Stimulated activated CD4-positive, alpha-beta T cell treated with anti-CD3 and anti-CD28 coated beads, Interleukin-4, amount 100 ng/mL, for 24 hours (primary cell): ENCODE data around the gene LCP1.
"Not testable (repeated sequence)": the region's sequence is repeated elsewhere in the genome, so short reads cannot be mapped to it uniquely, and the experiment has no call there.

ENCODE experiments used
- DNase-seq: peaks from one replicate; pipeline ENCODE4 v3.0.0-alpha.2; 2020

LCP1 gene

DNA sequence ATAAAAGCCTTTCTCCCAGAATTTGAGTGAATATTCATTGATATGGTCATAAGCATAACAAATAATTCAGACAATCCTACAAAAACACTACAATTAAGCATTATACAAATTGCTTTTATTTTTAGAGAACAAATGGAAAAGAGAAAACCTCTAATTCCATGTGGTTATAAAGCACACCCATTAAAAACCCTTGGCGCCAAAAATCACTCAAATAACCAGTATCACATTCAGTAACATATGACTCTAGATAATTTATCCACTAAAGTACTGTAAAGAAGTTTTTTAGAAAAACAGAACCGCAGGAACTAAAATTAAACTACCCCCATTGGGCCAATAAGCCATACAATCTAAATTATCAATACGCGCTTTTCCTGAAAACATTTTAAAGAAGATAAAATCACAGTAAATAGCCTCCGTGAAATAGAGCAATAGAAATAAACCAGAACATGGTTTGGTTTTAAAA, 569 bp downstream of the LCP1 start:
- no peak for DNase-seq

DNA sequence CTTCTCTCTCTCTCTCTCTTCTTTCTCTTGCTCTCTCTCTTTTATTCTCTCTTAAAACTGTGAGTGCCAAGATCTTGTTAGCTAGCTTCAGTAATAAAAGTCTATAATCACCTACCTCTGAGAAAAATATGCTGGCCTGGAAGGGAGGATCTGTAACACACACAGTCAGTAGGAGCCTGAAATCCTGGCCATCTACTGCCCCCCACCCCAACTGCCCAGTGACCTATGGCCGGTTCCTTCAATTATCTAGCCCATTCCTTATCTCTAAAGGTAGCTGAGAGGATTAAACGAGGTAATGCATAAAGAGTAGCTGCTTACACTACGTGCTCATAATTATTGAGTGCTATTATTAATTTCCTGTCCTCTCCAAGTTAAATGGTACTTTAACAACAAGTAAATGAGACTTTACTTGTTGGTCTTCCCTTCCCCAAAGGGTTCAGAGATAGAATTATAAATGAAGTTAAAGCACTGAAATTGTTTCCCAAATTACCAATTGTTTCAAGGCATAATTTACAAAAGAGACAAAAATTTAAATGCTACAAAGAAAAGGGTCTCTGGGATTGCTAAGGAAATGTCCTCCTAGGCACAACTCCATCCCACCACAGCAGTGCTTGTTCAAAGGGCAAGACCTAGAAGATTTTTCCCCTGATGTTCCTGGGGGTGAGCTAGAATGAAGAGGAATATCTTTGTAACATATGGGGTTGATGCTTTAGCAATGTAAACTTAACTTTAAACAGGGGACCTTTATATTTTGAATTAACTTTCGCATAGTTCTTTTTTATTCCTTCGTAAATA, 1.8 kb downstream of the LCP1 start:
- no peak for DNase-seq

DNA sequence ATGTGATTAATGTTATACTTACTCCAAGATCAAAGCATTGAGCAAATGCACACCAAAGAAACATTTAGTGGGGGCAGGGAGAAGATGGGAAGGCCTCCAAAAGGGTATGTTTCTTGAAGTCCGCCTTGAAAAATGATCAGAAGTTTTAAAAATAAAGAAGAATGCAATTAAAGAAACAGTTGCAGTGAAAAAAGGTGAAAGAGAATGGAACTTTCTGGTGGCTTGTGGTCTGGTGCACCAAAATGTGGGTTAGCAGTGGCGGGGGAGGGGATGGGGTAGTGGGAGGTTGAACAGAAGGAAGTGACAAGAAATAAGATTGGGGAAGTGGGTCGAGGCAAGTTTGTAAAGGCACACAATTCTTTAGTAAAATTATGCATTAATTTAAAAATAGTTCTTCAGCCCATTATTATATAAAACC, 2.5 kb downstream of the LCP1 start:
- DNase-seq = peak; percentile 79

DNA sequence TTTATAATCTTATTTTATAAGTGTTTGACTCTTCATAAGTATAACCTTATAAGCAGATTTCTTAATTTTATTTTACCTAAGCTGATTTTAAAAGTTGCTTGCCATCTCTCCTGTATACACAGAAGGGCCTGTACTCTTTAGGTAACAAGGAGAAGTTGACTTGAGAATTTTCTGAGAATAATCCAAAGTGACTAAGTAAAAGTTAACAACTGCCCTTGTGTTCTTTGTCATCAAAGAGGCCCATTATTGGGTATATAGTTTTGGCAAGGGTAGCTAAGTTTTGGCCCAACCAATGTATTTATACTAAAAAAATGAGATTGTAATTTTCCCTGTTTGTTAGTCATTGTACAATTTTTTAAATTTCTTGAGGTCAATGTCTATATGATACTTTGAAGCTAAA, 3.2 kb downstream of the LCP1 start:
- DNase-seq = no peak

DNA sequence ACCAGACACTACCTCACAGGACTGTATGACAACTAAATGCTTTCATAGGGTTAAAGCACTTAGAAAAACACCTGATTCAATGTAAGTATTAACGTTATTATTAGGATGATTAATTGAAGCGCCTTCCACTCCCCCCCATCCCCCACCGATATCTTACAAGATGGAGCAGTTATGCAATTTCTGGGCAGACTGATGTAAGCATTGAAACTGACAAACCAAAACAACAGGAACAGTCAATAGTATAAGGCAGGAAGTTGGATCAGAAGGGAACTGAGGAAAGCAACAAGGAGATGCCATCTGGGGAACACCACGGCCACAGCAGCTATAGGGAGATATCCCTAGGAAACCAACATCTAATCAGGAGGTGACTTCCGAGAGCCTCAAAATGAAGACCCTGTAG, 3.8 kb downstream of the LCP1 start:
- DNase-seq = no peak

DNA sequence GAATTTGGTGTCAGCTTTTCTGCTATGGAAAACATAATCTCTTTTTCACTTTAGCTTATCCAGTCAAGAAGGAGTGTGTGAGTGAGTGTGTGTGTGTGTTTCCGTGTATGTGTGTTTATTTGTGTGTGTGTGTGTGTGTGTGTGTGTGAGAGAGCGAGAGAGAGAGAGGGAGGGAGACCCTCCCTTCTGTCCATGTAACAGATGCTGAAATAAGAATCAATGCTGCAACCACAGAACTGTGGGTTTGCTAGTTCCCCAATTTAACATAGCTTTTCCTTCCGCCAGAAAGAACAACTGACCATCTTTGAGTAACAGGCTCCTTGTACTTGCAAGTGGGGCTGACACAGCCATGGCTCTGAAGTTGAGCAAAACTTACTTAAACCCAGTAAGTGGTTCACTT, 5.2 kb downstream of the LCP1 start:
- DNase-seq = no peak

DNA sequence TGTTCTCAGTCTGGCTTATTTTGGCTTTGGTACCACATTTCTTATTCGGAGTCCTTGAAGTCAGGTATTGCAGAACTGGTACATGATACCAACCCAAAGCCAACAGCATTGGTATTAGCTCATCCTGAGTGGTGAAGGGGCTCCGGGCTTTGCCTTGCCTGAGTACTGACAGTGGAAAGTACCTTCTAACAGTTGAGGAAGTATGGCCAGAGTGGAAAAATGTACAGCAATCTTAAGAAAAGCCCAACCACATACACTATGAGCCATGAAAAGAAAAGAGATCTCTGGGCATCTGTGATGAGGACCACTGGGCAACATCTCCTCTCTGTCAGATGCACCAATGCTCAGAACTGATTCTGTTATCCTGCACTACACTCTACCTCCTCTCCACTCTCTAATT, 8.3 kb downstream of the LCP1 start:
- DNase-seq = peak; percentile 47

DNA sequence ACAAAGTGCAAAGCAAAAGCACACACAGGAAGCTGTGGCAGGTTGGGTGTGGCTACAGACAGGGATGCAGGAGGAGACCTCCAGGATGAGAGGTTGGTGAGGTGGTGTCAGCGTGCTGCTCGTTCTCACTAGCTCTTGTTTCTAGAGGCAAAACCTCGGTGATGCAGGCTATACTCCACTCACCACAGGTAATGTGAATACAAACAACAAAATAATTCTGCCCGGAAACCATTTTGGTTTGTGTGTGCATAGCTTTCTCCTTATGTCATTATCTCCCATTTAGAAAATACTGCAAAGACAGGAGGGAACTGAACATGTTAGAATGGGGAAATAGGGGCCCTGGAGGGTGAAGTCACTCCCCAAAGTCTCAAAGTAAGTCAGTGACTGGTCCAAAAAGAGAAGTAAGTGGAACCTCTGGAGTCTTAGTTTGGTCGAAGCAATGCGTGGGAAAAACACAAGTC, 9.4 kb downstream of the LCP1 start:
- DNase-seq = peak; percentile 42

DNA sequence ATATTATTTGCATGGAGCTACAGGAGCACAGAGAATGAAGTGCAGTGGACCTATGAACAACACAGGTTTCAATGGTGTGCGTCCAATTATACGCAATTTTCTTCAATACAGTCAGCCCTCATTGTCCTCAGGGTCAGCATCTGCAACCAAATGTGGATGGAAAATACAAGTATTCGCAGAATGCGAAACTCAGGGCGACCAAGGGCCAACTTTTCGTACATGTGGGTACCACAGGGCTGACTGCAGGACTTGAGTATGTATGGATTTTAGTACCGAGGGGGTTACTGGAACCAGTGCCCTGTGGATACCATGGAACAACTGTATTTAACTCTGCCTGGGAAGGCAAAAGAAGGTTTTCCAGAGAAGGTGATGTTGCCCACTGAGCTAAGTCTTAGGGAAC, 10.2 kb downstream of the LCP1 start:
- no peak for DNase-seq

DNA sequence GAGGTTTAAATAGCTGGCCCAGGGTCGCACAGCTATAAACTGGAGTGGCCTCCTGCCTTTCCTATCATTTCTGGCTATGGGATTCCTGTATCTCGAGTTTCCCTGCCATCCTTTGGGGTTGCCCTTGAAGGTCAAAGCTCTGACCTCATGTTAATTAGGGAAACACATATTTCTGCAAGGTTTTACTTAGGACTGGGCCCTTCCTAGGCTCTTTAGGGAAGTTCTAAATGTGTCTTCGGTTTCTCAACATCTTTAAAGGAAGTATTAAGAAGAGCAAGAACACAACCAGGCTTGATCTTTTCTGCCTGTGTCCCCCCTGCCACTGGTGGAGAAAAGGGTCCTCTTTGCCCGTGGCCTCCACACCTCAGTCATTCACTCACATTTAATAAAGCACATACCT, 10.8 kb downstream of the LCP1 start:
- no peak for DNase-seq

DNA sequence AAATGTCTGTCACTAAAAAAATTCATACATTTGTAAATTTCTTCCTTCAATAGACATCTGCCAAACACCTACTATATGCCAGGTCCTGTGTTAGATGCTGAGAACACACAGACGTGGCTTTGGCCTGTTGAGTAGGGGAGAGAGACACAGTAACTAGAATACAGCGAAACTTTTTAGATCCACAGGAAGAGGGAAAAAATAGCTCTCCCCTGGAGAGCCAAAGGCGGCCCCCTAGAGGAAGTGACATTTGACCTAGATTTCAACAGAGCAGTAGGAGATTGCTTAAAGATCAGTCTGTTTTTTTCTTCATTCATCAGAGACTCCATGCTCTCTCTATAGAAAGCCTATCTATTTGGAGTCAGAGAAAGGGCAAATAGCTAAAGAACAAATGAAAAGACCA, 11.3 kb downstream of the LCP1 start:
- DNase-seq = no peak

DNA sequence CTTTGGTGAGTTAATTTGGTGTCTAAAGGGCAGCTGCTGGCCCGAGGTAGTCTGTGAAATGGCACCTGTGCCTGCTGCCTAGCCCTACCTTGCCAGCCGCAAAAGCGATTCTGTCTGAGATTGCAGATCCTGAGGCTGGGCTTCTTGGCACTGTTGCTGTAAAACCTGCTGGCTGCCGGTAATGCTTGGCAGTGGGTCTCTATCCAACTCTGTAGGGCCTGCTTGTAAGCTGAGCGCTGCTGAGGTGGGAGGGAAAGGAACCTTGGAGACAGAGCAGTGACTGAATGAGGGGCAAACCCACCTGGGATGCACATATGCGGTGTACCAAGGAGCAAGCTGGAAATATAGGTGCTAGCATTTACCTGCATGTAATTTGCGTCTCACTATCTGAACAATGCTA, 11.7 kb downstream of the LCP1 start:
- no peak for DNase-seq

DNA sequence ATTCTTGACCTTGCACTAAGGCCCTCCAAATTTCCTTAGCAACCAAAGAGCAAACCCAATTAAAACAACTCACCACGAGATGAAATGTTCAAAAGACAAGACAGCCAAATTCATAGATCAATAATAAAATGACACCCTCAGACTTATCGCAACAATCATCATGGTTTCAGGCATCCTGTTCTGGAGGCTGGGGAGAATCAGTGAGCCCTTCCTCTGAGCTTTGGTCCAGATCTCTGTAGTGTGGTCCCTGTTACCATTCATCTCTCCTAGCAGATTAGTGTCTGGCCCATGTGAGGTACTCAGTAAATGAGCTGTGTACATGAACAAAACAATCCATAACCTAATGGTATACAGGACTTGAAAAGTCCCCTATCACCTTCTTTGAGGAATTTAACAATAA, 12.2 kb downstream of the LCP1 start:
- DNase-seq = no peak

DNA sequence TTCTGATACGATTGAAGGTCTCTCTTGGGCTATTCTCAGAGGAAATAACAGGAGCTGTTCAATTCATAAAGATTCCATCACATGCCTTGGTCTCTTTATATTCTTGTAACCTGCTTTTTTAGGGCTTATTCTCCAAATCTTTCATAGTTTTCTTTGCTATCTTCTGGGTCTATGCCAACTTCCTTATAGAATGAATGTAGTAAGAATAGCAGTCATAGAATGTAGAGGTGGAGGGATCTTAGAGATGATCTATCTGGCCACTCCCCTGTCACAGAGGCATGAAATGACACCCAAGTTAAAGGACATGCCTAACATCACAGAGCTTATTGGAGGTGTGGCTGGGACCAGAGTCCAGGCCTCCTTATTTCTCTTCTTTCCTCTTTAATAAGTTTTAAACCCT, 13.2 kb downstream of the LCP1 start:
- no peak for DNase-seq

DNA sequence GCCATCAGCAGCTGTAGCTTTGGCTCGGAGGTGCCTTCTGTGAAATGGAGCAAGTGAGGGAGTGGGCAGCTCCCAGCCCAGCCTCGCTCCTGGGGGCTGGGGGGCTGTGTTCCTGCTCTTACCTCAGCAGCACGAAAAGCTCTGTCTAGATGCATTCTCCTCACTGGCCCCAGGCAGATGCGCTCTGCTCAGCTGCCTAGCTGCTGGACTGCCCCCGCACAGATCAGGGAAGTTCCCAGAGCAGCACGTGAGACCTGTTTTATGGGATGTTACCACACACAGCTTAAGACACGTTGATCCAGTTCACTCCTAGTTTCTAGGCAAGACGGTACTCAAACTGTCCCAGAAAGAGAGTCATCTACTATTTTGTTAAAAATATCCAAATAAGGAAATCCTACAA, 13.6 kb downstream of the LCP1 start:
- DNase-seq = peak; percentile 72

DNA sequence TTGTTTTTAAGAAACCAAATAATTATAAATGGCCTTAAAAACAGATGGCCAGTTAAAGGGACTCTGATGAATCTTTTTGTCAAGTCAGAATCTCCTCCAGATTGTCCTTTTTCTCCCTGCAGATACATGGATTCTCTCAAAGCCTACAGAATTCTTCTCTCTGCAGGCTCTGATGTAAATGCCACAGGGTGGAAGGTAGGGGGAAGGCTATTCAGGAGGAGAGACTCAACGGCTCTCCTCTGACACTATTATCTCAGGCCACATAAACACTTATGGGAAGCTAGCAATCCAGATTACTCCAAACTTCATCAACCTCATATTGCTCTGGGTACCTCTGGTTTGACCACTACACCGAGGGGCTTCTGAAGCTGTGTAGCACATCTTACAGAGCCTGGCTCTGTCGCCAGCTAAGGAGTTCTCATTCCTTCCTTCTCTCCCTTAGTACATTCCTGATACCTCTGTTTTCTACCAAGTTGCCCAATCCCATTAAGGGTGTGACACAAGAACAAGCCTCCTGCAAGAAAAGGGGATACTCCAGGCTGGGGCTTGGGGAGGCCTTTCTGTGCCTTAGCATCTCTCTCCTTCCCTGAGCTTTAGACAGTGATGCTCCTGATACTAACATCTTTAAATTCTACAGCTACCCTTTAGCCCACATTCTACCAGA, 14.9 kb downstream of the LCP1 start:
- no peak for DNase-seq

DNA sequence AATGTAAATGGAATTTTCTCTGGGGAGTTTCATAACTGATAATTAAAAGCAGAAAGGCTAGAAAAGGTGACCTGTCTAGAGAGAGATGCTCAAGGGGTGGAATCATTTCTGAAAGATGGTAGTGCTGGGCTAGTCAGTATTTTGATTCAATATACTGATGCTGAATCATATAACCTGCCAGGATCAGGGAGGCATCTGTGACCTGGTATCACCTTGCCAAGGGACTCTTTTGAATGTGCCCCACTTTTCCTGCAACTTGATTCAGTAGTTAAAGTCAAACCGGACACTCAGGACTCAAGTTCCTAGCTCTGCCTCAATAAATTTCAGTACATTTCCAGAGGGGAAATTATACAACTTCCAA, 15.8 kb downstream of the LCP1 start:
- no peak for DNase-seq

DNA sequence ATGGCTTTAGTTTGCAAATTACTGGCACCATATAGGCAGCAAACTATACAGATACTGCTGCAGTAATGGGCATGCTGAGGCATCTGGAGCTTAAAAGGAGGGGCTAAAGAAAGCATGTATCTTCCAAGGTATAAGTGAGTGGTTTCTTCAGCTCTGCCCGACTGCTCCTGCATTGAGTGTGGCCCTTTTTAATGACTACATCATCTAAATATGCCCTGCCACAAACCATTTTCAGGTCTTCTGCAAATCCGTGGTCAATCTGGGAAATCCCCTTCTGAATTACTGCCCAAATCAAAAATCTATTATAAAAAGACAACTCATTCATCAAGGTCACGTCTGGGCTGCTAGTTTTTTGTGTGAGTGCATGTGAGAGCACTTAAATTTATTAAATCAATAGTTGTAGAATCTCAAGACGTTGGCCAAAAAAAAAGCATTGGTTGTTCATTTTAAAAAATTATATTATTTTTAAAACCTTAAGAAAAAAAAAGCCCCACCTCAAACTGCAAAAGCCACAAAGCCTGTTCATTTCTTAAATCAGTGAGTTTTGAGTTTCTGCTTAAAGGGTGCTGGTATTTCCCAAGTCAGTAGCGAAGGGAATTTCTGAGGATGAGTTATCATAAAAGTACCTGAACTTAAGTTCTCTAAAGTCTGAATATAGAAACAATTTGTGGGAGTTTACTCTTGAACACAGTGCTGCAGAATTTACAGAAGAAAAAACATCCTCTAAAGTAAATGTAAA, 16.3 kb downstream of the LCP1 start:
- DNase-seq = peak; percentile 66

DNA sequence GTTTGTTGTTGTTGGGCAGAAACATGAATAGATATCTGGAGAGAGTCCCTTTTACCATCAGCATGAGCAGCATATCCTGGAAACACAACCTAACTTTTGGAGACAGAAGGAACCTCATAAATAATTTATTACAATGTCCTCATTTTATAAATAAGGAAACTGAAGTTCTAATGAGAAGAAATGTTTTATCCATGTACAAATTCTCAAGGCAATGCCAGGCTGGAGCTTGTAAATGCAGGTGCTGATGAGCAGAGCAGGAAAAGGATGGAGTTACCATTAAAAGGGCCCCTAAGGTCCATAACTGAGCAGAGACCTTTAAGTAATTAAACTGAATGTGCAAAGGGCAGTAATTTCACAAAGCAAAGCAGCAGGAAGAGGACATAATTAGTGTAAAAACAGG, 17.3 kb downstream of the LCP1 start:
- no peak for DNase-seq

DNA sequence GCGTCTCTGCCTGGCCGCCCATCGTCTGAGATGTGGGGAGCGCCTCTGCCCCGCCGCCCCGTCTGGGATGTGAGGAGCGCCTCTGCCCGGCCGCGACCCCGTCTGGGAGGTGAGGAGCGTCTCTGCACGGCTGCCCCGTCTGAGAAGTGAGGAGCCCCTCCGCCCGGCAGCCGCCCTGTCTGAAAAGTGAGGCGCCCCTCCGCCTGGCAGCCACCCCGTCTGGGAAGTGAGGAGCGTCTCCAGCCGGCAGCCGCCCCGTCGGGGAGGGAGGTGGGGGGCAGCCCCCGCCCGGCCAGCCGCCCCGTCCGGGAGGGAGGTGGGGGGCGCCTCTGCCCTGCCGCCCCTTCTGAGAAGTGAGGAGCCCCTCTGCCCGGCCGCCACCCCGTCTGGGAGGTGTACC, 19.2 kb downstream of the LCP1 start:
- not testable (repeated sequence) for DNase-seq

DNA sequence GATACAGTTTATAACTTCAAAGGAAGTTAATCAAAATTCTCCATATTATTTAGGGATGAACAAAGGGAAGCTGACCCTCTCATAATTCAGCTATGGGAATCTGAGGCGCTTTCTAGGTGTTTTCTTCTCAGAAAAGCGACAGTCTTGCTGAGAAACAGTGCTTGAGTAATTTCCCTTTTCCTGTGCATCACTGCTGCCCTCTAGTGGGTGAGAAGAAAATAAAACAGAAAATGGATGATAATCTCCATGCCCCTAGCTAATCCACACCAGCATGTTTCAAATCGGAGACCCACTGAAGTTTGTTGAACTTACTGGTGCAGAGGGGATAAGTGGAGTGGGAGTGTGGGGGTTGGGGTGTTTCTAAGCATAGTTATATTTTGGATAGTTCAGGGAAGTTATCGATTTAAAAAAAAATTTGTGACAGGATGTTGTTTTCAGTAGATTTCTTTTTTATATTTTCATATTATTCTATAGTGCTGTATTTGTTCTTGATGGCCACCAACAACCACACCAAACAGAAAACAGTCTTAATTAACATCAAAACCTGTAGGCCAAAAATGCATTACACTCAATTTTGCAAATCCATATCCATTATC, 21.4 kb downstream of the LCP1 start:
- peak; percentile 49 for DNase-seq

DNA sequence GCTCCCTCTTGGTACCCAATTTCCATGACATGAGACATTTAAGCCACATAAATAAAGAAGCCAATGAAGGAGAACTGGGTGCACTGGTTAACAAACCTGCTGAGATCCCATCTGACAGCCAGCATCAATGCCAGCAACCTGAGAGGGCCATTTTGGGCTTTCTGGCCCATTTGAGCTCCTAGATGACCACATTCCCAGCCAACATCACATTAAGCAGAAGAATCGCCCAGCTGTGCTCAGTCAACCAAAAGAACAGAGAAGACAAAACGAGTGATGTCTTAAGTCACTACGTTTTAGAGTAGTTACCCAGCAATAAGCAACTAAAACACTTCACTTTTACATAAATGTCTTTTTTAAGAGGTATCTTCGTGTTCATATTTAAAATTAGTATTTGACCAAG, 21.9 kb downstream of the LCP1 start:
- DNase-seq = no peak

DNA sequence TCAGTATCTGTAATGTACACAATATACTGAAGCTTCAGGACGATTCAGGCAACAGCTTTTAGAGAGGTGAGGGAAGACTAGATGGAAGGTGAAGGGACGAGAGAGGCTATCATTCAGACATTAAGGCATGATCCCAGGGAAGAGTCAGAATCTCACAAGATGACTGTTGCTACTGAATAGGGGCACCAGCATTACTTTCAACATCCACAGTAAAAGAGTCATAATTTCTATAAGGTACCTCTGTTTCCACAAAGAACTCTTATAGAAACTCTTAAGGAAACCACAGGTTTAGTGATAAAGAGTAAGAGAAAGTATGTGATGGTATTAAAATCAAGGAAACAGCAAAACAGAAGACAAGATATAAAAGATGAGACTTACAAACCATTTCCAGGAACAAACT, 23.0 kb downstream of the LCP1 start:
- no peak for DNase-seq

DNA sequence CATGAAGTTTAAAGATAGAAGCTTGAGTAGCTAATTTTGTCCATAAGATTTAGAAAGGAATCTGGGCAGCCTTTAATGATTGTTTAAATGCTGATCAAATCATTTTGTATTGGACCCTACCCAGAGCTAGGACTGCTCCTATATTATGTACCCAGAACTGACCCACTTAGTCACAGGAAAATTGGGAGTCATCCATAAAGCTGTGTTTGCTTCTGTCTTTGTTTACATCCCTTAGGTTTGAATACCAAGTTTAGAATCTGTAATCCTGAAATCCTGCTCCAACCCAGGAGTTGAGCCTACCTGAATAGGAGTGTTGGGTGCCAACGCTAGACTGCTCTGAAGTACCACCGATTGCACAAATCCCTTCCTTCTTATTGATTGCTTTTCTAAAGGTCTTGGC, 23.8 kb downstream of the LCP1 start:
- DNase-seq = no peak
